IPS-NIHi7 (cell line): Measurements from ENCODE around the gene KATNB1.
"Not testable (repeated sequence)": the region's sequence is repeated elsewhere in the genome, so short reads cannot be mapped to it uniquely, and the experiment has no call there.

Experiments
- DNase-seq: peaks from one replicate; pipeline ENCODE4 v3.0.0; 2012; ENCODE audit warnings: mixed read lengths; ENCODE audit errors: extremely low spot score

The KATNB1 gene

GRCh38 chr16:57791195-57791892 is 55.8 kb downstream of the KATNB1 start:
- no peak for DNase-seq

DNA sequence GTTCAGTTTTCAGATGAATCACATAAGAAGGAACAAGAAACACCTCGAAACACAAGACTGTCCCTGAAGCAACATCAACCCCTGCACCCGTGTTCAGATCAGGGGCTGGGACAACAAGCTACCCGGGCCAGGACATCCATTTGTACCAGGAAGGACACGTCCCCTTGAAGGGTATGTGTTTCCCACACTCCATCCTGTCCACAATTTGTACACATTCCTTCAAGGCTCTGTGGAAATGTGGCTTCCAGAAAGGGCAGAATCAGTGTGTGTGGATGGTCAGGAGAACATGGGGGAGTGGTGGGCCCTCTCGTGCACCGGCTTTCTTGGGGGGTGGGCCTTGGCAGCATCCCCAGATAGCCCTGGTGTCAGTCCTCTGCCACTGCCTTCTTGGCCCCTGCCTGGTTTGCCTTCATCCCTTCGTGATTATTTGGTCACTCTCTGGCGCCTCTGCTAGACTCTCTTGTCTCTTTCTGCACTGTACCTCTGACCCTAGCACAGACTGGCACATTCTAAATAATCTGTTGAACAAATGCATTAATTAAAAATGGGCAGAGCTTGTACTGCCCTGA is 56.4 kb downstream of the KATNB1 start:
- no peak for DNase-seq

DNA sequence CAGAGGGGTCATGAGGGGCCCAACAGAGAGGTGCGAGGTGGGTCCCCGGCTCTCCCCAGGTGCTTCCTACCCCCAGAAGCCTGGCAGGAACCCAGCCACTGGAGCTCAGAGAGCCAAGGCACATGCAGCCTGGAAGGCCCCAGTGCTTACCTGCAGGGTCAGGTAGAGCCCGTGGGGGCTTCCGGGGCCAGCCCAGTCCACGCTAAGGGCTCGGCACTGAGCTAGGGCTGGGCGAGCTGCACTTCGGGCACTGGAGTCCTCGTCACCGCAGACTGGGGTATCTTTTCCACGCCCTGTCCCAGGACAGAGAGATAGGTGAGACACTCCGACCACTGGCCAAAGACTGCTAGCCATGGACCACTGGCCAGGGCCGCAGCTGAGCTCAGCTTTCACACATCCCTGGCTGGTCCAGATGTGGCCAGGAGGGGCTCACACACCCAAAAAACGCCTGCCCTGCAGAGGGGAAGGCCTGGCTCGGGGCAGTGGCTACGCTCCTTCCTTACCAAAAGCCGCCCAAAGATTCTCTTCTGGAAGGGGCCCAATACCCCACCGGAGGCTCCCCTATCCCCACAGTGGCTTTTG is 59.4 kb downstream of the KATNB1 start:
- no peak for DNase-seq

GRCh38 chr16:57795431-57795878 is 59.9 kb downstream of the KATNB1 start:
- DNase-seq = peak; percentile 70

DNA sequence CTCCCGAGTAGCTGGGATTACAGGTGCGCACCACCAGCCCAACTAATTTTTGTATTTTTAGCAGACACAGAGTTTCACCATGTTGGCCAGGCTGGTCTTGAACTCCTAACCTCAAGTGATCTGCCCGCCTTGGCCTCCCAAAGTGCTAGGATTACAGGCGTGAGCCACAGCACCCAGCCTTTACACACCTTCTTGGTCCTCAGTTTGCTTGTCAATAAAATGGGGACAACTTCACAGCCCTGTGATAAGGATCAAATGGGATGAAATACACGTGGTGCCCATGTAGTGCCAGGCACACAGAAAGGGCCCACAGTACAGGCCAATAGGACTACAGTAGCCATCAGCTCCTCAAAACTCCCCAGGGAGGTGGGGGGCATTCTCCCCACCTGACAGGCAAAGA is 60.4 kb downstream of the KATNB1 start:
- not testable (repeated sequence) for DNase-seq

DNA sequence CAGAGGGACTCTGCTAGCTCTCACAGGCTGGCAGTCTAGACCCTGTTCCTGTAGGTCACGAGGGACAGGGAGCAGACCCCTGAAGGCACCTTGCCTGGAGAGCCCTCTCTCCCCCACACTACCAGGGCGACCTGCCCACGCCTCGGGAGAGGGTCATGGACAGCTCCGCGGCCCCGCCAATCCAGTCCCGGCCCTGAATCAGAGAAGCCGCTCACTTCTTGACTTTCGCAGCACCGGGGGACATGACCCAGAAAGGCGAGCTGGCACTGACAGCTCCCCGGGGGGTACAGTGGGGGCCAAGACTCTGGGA is 61.6 kb downstream of the KATNB1 start:
- no peak for DNase-seq

- peak; percentile 67 for DNase-seq
Measured at GRCh38 chr16:57797526-57798266, 62.1 kb downstream of the KATNB1 start.

DNA sequence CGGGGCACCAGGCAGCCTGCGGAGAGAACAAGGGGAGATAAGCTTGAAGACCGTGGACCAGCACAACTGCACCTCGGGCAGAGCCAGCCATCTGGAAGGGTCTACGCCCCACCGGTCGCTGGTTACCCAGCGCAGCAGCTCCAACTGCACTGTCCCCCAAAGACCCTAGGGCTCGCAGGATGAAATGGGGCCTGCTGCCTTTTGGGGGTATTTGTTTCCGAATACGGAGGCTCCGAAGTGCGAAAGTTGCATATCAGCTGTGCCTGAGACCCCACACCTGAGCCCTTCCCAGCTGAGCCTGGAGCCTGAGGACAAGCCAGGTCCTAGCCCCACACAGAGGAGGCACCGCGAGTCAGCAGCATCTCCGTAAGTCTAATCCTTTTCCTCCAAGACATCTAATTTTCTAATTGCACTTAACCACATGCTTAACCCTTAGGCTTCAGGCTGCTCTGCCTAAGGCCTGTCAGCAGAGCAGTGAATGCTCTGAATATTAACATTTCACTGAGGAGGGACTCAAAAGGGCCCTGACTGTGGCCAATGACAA is 62.8 kb downstream of the KATNB1 start:
- no peak for DNase-seq

- no peak for DNase-seq
Measured at GRCh38 chr16:57798953-57799599, 63.5 kb downstream of the KATNB1 start.

- DNase-seq = no peak
Measured at GRCh38 chr16:57799600-57800199, 64.1 kb downstream of the KATNB1 start.

DNA sequence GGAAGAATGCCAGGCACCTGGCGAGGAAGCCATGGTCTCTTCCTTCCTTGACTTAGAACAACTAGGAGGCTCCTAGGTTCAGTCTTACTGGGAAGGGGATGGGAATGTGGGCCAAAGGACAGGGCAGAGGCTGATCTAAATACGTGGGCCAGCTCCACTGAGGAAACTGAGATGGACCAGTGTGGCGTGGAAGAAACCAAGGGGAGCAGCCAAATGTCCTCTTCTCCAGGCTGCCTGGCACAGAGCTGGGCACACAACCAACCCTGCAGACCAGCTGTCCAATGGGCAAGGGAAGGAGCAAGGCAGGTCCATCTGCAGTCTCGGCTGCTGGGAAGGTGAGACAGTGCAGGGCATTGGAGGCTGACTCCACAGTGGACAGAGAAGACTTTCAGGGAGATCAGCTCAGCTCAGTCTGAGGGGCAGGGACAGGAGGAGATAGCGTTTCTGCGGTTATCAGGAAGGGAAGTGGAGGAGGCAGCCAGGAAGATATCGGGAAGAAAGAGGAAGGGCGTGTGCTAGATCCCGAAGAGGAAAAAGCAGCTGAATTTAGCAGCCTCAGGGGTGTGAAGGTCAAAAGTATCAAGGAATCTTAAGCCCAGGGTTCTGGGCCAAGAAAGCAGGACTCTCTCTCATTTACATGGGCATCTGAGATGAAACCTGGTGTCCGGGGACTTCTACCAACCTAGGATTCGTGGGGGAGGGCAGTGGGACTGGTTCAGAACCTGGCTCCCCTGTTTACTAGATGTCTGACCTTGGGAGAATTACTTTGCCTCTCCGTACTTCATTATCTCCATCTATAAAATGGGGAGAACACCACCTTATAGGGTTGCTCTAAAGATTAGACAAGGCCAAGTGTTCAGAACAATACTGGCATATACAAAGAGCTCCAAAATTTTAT is 64.9 kb downstream of the KATNB1 start:
- no peak for DNase-seq

DNA sequence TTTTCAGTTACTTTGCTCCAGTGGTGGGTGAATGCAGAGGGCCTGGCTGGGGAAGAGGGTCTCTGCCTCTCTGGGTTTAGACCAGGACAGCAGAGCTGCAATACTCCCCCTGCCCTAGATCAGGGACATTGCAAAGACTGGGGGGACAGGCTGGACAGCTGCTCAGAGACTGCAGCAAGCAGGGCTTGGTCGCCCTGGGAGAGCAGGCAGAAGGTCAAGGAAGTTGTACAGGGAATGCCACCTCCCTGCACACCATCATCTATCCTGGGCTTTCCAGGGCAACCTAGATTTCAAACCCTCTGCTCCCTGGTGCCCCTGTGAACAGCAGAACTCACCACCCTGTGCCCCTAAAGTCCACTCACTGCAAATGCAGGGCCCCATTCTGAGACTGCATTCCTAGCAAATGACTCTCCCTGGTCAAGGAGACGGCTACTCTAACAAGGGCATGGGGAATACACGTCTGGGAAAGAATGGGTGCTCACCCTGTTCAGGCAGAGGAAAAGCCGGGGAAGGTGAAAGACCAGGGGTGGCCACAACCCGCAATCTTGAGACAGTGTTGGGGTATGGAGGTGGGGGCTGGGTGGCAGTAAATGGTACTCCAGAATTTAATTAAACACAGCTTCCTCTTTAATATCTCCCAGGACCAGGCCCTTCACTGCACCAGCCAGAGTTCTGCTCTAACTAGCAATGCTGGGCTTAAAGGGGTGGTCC is 65.7 kb downstream of the KATNB1 start:
- no peak for DNase-seq

DNA sequence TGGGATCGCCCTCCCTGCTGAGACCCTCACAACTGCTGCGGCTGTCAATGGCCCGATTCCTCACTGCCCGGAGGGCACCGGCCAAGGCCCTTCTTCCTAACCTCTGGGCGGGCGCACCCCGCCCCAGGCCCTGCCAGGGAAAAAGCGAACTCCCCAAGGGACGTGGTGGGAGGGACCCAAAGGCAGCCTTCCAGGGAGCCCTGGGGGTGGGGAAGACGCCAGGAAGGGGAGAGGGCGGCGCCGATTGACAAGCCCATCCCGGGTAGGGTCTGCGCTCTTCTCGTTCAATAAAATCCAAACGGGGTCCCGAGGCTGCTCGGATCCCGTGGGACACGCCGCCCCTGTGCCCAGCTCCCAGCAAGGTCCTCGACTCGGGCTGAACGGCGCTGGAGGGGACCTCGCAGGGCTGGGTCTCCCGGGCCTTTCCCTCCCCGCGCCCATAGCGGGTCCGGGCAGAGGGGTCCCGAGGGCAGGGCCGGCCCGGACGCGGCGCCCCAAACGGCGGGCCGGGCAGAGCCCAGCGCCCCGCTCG is 66.3 kb downstream of the KATNB1 start:
- peak; percentile 31 for DNase-seq

DNA sequence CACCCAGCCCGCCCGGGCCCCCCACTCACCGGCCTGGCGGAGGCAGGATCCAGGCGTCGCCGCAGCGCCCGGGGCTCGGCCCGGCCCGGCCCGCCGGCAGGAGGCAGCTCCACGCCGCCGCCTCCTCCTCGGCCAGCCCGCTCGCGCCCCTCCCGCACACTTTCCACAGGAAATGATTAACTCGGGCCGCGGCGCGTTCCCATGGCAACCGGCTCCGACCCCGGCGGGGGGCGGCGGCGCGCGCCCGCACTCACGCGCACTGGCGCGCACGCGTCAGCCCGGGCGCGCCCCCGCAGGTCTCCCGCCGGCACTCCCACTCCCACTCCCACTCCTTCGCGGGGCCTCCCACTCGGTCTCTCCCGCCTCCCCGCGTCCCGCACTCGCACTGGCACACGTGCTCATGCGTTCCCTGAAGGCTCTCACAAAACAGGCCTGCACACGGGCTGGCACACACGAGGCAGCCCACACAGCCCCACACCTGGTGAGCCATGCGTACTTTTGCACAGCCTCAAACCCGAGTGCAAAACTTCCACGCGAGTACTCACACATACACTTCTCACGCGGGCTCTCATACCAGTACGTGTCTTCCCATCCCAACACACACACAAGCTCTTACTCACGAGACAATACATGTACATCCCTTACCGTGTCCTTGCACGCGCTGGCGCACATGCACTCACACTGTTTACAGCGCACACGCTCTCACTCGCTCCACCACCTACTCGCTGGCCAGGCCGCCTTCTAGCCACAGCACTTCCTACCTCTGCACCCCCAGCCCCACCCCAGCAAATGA is 67.0 kb downstream of the KATNB1 start, which contains the start of gene KIFC3:
KIFC3 (minus strand) TSS at position 151 of the 793 bp plus-strand sequence. CDS start 4,248 bp downstream, outside the sequence.
- DNase-seq = peak; percentile 55

- no peak for DNase-seq
Measured at GRCh38 chr16:57803134-57803990, 67.8 kb downstream of the KATNB1 start.

DNA sequence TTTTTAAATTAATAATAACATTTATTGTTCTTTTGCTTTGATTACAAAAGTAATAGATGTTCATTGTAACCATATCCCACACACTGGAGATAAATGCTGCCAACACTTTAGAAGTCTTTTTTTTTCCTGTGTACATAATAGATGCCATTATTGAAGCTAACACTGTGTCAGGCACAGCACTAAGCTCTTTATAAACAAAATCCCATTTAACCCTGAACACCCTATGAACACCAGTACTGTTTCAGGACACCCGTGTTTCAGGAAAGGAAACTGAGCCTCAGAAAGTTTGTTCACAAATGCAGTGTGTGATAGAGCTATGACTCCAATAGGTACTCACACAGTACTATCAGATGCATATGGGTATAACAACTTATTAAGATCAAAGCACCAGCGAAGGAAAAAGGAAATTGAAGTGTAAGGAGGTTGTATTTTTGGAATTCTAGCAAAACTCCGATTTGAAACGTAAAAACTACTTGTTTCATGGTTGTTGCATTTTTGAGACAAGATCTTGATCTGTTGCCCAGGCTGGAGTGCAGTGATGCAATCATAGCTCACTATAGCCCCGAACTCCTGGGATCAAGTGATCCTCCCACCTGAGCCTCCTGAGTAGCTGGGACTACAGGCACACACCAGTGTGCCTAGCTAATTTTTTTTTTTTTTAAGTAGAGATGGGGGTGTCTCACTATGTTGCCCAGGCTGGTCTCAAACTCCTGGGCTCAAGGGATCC is 68.7 kb downstream of the KATNB1 start:
- DNase-seq = no peak

DNA sequence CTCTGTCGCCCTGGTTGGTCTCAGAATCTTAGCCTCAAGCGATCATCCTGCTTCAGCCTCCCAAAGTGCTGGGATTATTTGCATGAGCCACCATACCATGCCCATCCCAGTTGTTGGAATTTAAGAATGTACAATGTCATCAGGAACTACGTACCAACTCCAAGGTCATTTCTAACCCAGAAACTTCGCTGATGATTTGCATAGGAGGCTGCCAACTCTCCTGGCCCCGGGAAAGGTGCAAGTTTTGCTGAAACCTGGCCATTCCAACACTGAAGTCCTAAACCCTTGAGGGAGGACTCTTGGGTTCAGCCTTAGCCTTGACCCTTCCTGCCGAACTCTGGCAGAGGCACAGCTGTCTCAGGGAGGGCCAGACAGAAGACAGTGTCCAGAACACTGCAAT is 69.6 kb downstream of the KATNB1 start:
- no peak for DNase-seq
